ENCODE results near the gene CCDC78.

Gene CCDC78

GRCh38 chr16:709566-710499, 16.4 kb downstream of the CCDC78 start:
- no peak for DNase-seq

- no peak for DNase-seq
Observed at GRCh38 chr16:708959-709358, 17.3 kb downstream of the CCDC78 start.

- no peak for DNase-seq
Observed at GRCh38 chr16:708019-708418, 18.2 kb downstream of the CCDC78 start.

GRCh38 chr16:707062-707538, 19.1 kb downstream of the CCDC78 start:
- no peak for DNase-seq

GRCh38 chr16:706189-707061, 19.8 kb downstream of the CCDC78 start:
- DNase-seq, result no peak

GRCh38 chr16:705431-706188, 20.6 kb downstream of the CCDC78 start, which contains the start of gene FBXL16:
TSS of gene FBXL16 (minus strand) at chr16:705801. CDS start at chr16:697405, 8,396 bp downstream.
- DNase-seq, result no peak

GRCh38 chr16:704552-705380, 21.5 kb downstream of the CCDC78 start:
- DNase-seq, result no peak

- no peak for DNase-seq
Observed at GRCh38 chr16:704047-704446, 22.2 kb downstream of the CCDC78 start.

- no peak for DNase-seq
Observed at GRCh38 chr16:703406-703805, 22.8 kb downstream of the CCDC78 start.

- no peak for DNase-seq
Observed at GRCh38 chr16:702341-702740, 23.9 kb downstream of the CCDC78 start.

GRCh38 chr16:700684-701584, 25.3 kb downstream of the CCDC78 start:
- DNase-seq, result no peak

GRCh38 chr16:698911-699671, 27.2 kb downstream of the CCDC78 start:
- DNase-seq, result no peak

- DNase-seq, result peak; percentile 68
Observed at GRCh38 chr16:695355-696089, 30.7 kb downstream of the CCDC78 start.

GRCh38 chr16:694863-695354, 31.3 kb downstream of the CCDC78 start:
- no peak for DNase-seq

- no peak for DNase-seq
Observed at GRCh38 chr16:694187-694862, 31.9 kb downstream of the CCDC78 start.

- DNase-seq, result no peak
Observed at GRCh38 chr16:693766-694165, 32.5 kb downstream of the CCDC78 start.

- no peak for DNase-seq
Observed at GRCh38 chr16:693364-693763, 32.9 kb downstream of the CCDC78 start.

- no peak for DNase-seq
Observed at GRCh38 chr16:692356-693108, 33.7 kb downstream of the CCDC78 start.
